ENCODE measurements around the gene CDH23. TPM values are rescaled to one million over a fixed set of nuclear protein-coding genes. Genes with fewer than 3 reads are reported as not detected.
A peak's percentile ranks its signal among the peaks of the same experiment; 100 is the strongest.

Gene CDH23
- total and polyA plus RNA-seq, 8 donors = 3.4 to 64.6 (median 9.9) TPM

- H3K27ac ChIP-seq = no peak overlapping the region
- H3K27me3 ChIP-seq = no peaks in the 10 kb centered on the region
- H3K4me1 ChIP-seq = no peaks in the 10 kb centered on the region
- H3K4me3 ChIP-seq = no peak overlapping the region
- ATAC-seq = no peak
- TF ChIP-seq CTCF (IDR thresholded peaks at IDR 0.05) = no peak
- 67 to 80% methylated on average over 10 of the region's 10 CpGs for WGBS, 2 donors
- H3K9me3 ChIP-seq = no peaks in the 10 kb centered on the region
- no peaks in the 10 kb centered on the region for H3K36me3 ChIP-seq
- intact Hi-C loops (cut with DNase I) = no loop called here
- FAIRE-seq = no peak
- no peak for DNase-seq
Observed at GRCh38 chr10:71545001-71545400, 148.3 kb downstream of the CDH23 start.

- H3K36me3 ChIP-seq = no peaks in the 10 kb centered on the region
- H3K27me3 ChIP-seq = no peaks in the 10 kb centered on the region
- WGBS, 2 donors = 83 to 91% methylated on average over 7 of the region's 7 CpGs
- H3K4me1 ChIP-seq = no peaks in the 10 kb centered on the region
- intact Hi-C loops (cut with DNase I) = no loop called here
- FAIRE-seq (no peak), DNase-seq (no peak), ATAC-seq (no peak)
- H3K9me3 ChIP-seq = no peaks in the 10 kb centered on the region
- TF ChIP-seq CTCF (IDR thresholded peaks at IDR 0.05) = no peak
- H3K27ac ChIP-seq = no peak overlapping the region
- H3K4me3 ChIP-seq = no peak overlapping the region
Observed at GRCh38 chr10:71546220-71546619, 149.5 kb downstream of the CDH23 start.

- ATAC-seq = no peak
- Histone ChIP-seq H3K27ac (no peak overlapping the region), H3K27me3 (no peaks in the 10 kb centered on the region), H3K4me3 (no peak overlapping the region), H3K9me3 (no peaks in the 10 kb centered on the region), H3K36me3 (no peaks in the 10 kb centered on the region), H3K4me1 (no peaks in the 10 kb centered on the region)
- FAIRE-seq = no peak
- WGBS, 2 donors = 87 to 88% methylated on average over 12 of the region's 12 CpGs
- no peak for TF ChIP-seq CTCF (IDR thresholded peaks at IDR 0.05)
- DNase-seq = no peak
- intact Hi-C loops (cut with DNase I) = no loop called here
Observed at GRCh38 chr10:71547312-71547711, 150.6 kb downstream of the CDH23 start.

GRCh38 chr10:71547876-71548846 is 151.4 kb downstream of the CDH23 start:
- H3K4me1 ChIP-seq = no peaks in the 10 kb centered on the region
- no peak overlapping the region for H3K4me3 ChIP-seq
- no peaks in the 10 kb centered on the region for H3K27me3 ChIP-seq
- no peaks in the 10 kb centered on the region for H3K9me3 ChIP-seq
- TF ChIP-seq CTCF (IDR thresholded peaks at IDR 0.05) = no peak
- H3K27ac ChIP-seq = no peak overlapping the region
- DNase-seq = peak in 2 of 6 donors; percentile 5 to 43
- intact Hi-C loops (cut with DNase I) = no loop called here
- peak in 3 of 4 donors; percentile 32 to 61 (median 34) for ATAC-seq
- 69% methylated on average over 20 of the region's 20 CpGs for WGBS, 2 donors
- H3K36me3 ChIP-seq = no peaks in the 10 kb centered on the region
- FAIRE-seq = no peak
